ENCODE data around the gene GRM5. TPM values are rescaled to one million over a fixed set of nuclear protein-coding genes. Genes with fewer than 3 reads are reported as not detected.
A peak's percentile ranks its signal among the peaks of the same experiment; 100 is the strongest.

GRM5 gene
- total RNA-seq, 1 experiment from 2014 or later, result 0.22 TPM

DNA sequence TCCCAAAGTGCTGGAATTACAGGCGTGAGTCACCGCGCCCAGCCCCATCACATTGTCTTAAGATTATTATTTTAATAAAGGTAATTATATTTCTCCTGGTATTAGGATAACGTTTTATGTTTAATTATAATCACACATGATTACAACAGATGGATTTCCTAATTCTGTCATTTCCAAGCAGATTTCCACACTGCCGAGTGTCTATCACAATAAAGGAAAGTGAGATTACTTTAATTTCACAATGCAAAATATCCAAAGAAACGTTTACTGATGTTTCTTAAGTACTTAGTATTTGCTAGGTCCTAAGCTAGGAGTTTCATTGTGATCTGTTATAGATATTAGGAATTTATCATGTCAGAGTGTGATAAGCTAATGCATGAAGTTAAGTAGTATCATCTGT, 524.8 kb downstream of the GRM5 start:
- DNase-seq (ENCODE audit: low read depth), result no peak

DNA sequence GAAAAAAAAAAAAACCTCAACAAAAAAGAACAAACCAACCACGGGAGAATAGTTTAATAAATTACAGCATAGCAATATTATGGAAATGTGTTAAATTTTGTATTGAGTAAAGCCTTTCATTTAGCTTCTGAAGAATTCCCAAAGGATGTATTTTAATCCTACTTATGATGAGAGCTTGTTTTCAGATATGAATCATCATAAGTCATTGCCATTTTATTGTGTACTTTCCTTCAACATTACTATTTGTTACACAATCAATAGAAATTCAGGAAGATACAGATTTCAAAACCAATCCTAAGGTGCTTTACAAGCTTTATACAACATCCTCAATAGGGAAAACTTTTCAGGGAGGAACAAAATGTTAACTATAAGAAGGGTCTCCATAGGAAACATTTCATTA, 527.7 kb downstream of the GRM5 start:
- DNase-seq (ENCODE audit: low read depth), result no peak

DNA sequence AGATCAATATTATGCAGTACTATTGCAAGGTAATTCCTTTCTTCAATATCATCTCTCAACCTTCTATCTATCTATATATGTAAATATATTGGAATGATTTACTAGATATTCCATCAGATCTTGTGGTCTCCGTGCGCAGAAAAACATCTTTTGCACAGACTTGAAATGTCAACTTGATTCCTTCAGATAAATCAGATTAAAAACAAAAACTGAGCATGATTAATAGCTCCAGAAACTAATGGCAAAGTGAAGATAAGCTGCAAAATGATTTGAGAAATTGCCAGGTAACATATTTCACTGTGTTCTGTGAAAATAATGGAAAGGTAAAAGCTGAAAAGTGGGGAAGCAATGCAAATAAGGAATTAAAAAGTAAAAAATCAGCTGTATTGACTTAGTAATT, 528.2 kb downstream of the GRM5 start:
- no peak for DNase-seq (ENCODE audit: low read depth)

DNA sequence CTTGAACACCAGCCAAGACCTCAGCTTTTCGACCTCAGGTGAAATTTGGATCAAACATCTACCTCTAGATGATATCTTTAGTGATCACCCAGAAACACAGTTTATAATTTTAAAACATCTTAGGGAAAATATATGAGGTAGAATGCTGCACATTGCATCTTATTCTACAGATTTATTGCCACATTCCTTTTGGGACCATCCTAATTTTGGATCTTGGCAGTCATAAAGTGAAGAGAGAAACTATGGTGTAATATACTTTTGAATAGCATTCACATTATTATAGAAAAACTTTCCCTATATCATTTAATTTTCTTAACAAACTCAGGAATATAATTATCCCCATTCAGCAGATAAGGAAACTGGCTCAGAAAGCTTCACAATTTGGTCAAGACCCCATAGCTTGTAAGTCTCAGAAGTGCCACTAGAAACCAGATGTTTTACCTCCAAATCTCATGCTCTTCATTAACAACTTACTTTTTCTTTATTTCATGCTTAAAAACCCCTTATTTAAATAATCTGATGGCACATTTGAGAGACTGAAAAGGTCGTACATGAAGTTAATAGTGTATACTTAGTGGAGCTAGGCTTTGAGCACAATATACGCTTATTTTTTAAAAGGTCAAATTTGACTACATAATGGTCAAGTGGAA, 529.0 kb downstream of the GRM5 start:
- no peak for DNase-seq (ENCODE audit: low read depth)

DNA sequence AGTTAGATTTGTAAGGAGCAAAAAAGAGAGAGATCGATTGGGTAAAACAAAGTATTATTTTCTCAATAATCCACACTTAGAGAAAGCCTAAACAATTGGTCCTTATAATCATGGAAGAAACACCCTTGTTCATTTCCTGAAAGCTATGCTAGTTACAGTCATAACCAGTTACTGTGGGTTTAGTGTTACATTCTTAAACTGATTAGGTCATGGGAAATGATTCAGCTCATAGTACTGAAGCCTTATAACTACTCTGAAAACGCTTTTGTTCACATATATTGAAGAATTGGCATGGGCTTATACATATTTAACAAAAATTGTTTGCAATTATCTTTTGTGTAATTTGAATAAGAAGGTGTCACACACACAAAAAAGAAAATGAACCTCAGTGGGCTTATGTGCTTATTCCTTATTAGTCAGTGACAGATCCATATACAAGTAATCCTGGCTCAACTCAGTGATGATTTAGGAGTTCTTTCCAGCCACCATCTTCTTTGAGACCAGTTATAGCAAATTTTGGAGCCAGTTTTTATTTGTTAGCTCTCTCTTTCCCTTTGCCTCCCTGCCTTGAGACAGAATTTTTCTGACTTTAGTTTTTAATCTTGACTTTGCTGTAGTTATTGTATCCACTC, 529.8 kb downstream of the GRM5 start:
- DNase-seq (ENCODE audit: low read depth), result peak; percentile 91

DNA sequence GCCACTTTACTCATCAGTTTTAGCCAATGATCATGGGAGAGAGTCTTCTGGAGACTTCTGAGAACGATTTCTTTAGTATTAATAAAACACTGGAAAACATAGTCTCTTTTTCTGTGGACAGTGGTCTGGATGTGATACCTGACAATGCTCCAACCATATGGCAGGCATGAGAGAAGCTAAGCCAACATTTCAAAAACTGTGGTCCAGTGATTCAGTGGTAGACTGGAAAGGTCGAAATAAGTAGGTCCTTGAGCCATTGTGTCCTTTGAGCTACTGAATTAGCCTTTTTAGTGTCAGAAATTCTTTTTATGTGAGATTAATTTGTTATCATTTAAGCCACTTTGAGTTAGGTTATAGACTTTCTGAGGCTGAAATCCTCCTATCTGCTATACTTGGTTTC, 530.5 kb downstream of the GRM5 start:
- peak; percentile 44 for DNase-seq (ENCODE audit: low read depth)

DNA sequence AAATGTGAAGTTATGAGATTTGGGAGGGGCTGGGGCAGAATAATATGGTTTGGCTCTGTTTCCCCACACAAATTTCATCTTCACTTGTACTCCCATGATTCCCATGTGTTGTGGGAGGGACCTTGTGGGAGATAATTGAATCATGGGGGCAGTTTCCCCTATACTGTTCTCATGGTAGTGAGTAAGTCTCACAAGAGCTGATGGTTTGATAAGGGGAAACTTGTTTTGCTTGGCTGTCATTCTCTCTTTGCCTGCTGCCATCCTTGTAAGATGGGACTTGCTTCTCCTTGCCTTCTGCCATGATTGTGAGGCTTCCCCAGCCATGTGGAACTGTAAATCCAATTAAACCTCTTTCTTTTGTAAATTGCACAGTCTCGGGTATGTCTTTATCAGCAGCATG, 531.1 kb downstream of the GRM5 start:
- DNase-seq (ENCODE audit: low read depth), result peak; percentile 41

DNA sequence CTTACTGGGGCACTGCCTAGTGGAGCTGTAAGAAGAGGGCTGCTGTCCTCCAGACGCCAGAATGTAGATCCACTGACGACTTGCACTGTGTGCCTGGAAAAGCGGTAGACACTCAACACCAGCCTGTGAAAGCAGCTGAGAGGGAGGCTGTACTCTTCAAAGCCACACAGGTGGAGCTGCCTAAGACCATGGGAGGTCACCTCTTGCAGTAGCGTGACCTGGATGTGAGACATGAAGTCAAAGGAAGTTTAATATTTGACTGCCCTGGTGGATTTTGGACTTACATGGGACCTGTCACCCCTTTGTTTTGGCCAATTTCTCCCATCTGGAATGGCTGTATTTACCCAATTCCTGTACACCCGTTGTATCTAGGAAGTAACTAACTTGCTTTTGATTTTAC, 531.6 kb downstream of the GRM5 start:
- no peak for DNase-seq (ENCODE audit: low read depth)

DNA sequence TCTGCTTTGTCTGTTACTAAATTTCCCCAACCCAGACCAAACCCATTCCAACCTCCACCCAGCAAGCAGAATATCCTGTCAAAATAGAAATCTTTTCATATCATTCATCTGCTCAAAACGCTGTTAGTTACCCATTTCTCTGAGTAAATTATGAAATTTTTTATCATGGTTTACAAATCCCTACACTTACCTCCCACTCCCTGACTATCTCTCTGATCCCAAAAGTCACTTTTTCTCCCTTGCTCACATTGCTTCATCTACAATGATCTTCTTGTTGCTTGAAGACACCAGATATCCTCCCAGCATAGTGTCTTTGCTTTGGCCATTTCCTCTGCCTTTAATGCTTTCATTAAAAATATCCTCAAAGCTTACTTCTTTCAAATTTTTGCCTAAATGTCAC, 532.8 kb downstream of the GRM5 start:
- no peak for DNase-seq (ENCODE audit: low read depth)

DNA sequence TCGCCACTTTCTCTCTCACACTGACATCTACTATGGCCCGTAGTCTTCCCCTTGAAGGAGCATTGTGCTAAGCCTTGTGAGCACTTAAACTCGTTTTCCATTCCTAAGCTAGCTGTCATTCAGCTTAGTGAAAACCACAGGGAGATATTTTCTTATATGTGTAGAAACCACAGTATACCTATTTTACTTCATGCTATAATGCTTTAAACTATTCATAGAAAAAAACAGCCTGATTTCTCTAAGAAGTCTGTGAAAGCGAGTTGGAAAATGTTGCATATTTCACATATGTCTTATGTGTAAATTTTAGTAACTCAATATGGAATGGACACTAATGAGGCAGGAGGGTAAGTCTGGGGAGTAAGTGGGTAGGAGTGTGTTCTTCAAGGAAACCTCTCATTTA, 534.0 kb downstream of the GRM5 start:
- DNase-seq (ENCODE audit: low read depth), result peak; percentile 36

DNA sequence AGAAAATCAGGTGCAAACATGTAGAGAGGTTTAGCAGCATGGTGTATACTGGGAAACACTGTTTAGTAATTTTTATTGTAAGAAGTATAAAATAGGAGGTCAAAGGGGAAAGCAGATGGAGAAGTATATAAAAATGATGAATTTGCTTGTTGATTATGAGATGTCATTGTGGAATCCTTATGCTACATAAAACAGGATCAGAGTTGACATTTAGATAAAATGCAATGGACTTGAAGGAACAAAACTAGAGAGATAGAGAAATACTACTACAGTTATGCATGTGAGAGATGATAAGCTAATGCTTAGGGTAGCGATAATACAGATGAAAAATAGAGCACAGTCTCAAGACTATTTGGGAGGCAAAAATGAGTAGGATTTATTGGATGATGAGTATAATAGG, 536.4 kb downstream of the GRM5 start:
- no peak for DNase-seq (ENCODE audit: low read depth)

DNA sequence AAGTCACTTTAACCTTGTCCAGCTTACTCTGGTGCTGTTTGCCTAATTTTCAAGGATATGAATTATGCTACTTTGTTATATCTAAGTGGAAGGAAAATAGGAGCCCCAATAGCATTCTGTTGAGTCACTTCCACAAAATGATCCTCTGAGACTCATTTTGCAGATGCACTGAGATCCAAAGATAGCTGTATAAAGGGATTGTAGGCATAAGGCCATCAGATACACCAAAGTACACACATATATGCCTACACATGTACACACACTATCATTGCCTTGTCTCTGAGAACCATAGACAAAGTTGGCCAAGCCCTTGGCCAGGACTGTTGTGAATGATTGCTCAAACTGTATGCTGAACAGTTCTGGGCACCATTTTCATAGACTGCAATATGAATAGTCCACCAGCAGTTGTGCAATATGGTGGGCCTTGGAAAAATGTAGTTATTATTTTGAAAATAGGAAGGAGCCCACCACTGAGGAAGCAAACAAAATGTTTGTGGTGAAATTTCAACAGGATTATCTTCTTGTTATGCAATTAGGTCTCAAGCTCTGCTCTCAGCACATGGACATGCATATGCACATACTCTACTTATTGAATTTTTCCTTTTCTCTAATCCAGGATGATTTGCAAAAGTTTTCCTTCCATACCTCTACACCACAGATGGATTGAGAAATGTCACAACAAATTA, 542.3 kb downstream of the GRM5 start:
- DNase-seq (ENCODE audit: low read depth), result peak; percentile 61

DNA sequence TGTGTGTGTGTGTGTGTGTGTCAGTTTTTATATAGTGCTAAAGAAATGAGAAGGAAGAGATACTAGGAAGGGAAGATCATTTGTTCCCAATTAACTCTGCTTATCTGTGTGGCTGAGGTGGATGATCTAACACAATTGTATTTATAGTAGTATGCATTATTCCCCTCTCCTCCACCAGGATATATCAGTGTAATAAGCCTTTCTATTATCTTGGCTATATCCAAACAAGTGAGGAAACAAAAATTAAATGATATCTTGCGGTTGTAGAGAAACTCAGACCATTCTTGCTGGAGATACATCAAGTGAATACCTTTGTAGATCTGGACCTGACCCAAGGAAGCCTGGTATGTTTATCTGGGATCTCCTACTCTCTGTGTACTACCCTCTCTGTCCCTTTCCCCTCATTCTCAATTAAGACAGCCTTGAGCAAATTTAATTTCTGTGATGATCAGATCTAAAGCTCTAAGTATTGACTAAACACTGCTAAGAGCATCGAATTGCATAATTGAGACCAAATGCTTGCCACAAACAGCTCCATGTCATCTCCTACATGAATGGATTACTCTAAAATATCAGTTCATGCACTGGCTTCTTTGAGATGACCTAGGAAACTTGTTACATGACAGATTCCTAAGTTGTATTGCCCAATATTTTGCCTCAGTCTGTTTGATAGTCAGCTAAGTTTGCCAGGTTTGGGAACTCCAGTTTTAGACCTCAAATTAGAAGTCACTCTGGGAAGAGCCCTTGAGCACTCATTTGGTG, 543.0 kb downstream of the GRM5 start:
- DNase-seq (ENCODE audit: low read depth), result no peak

DNA sequence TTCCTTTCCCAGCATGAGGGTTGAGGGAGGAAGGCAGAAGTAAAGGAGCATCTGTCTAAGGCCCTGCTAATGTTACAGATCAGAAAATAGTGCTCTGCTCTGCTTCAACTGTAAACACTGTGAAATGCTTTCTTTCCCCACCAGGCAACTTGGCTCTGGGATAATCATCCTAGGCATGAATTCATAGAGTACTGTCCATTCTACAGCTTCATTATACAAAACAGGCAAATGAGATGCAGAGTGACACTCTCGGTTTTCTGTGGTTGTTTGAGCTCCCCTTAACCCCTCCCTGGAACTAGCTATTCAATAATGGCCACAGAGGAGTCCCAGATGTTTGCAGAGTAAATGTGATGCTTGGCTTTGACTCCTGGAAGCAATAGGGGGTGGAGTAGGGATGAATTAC, 544.0 kb downstream of the GRM5 start:
- no peak for DNase-seq (ENCODE audit: low read depth)

DNA sequence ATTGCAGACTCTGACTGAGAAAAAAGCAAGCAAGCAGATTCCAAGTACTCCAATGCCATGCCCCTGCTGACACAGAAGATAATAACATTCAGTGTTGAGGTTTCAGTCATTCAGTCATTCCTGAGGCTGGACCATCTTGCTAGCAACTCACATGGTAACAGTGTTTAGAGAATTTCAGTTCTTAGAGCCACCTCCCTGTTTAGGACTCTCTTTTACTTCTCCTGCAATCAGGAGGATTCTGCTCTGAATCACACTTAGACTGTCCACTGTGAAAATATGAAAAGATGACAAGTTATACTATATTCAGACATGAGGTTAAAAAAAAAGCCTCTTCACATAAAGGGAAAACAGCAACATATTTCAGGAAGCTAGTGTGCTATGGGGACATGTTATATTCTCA, 544.4 kb downstream of the GRM5 start:
- no peak for DNase-seq (ENCODE audit: low read depth)

DNA sequence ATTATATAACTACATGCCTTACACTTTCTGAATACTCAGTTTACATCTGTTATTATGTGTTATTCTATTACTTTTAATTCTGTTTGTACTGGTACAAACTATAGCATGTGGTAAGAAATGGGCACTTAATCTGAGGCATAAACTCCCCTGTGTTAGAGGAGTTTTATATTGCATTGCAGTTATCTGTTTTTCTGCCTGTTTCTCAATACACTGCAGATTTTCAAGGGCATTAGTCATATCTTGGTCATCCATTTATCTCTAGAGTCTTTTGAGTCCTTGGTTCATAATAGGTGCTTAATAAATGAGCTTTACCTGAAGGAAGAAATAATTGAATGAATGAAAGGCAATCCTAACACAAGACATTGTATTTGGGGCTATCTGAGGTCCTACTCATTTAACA, 545.4 kb downstream of the GRM5 start:
- no peak for DNase-seq (ENCODE audit: low read depth)

DNA sequence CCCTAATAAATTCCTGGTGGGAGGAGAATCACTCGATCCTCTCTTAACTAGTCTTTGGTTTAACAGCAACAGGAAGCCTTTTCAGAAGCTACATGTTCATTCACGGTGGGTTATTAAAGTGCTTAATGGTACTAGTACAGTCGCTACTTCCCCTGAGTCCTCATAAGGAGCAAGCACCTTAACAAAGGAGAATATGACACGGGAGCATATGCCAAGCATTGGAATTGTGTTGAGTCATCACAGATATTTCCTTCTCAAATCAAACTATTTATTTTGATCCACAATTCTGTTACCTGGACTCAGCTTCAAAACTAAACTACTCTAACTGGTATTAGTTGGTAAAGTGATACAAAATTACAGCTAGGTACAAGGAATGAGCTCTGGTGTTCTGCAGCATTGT, 550.8 kb downstream of the GRM5 start:
- no peak for DNase-seq (ENCODE audit: low read depth)

DNA sequence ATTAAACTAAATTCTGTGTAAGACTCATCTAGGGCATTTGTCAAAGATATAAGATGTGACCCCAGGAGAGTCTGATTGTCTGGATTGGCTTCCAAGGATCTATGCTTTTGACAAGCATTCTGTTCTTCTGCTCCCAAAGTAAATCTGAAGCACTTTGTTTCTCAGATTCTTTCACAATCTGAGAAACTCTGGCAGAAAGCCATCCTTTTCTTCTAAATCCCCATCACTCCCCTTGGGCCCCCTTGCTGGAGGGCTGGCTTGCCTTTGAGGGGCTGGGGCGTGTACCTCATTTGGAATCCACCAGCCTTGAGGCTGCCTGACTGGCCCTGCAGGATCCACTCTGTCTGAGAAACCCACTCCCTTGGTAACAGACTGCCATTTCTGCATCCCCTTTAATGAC, 554.8 kb downstream of the GRM5 start:
- DNase-seq (ENCODE audit: low read depth), result no peak

DNA sequence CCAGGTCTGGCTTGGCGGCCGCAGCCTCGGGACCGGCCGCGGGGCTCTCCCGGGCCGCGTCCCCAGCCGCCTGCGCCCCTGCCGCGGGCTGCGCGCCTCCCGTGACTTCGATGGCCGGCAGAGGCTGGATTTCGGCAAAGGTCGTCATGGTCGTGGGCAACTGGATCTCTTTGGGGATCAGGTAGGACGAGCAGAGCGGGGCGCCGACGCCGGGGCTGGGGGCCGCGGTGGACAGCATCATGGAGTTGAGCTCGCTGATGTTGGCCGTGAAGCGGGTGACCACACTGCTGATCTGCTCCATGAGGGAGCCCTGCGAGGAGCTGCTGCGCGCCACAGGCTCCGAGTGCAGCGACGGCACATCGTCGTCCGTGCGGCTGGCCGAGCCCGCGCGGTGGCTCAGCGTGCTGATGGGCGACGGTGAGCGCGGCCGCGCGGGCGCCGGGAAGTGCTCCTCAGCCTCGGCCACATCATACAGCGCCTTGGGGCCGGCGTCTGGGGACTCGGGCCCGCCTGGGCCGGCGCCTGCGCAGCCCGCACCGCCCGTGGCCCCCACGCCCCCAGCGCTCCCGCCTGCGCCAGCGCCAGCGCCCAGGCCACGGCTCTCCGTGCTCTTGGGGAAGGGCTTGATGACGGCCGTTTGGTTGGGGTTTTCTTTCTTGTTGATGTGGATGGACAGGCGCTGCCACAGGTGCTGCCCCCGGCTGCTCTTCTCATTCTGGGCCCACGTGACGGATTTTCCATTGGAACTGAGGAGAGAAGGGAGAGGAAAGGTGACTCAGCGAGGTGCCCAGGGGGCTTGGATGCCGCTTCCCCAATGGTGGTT, 556.8 kb downstream of the GRM5 start:
- DNase-seq (ENCODE audit: low read depth), result no peak

DNA sequence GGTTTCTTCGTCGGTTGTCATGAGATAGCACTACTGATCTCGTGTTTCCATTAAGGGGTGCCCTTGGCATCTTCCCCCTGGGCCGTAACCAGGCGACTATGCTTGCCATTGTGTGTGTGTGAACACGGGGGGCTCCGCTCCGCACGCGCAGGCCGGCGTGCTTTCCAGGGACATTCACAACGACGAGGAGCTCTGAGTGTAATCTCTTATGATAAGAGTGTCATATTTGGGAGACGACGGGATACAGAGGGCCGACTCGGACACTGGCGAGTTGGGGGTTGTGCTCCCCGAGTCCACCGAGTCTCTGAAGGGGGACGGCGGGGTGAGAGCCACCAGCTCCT, 557.4 kb downstream of the GRM5 start:
- no peak for DNase-seq (ENCODE audit: low read depth)

DNA sequence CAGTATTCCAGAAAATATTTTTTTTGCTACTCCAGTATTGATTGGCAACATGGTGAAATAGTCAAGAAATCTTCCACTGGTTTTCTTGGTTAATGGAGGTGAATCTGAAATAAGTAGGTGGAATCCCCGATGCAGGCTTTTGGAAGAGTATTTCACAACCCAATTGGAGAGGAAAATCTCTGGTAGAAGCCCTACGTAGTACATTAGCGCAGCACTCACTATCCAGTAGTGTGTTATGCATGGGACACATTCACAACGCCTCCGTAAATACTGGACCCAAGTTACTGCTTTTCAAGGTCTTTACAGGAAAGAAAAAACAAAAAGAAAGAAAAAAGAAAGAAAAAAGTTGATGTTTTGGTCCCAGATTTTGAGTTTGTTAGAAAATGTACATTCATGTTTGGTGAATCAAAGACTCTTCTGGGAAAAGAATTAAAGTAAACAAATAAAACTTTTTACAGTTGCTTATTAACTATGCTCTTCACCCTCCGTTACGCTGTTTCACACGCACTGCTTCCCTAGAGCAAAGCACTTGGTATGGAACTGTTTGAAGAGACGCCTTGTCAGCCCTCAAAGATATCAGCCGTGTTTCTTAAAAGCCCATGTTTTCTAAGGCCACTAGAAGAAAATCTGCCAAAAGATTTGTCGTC, 557.9 kb downstream of the GRM5 start:
- DNase-seq (ENCODE audit: low read depth), result no peak

Data from M059J (cell line).